ENCODE results near the gene CDKN2AIP. TPM values are rescaled to one million over a fixed set of nuclear protein-coding genes. Genes with fewer than 3 reads are reported as not detected.

The CDKN2AIP gene
- total RNA-seq, 1 experiment from 2014 or later = 13.4 TPM

DNA sequence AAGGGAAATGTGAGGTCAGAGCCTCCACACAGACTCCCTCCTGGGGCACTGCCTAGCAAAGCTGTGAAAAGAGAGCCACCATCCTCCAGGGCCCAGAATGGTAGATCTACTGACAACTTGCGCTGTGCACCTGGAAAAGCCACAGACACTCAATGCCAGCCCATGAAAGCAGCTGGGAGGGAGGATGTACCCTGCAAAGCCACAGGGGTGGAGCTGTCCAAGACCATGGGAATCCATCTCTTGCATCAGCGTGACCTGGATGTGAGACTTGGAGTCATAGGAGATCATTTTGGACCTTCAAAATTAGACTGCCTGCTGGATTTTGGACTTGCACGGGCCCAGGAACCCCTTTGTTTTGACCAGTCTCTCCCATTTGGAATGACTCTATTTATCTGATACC is 22.8 kb downstream of the CDKN2AIP start:
- no peak for DNase-seq (ENCODE audit: unreplicated experiment)
- BruUV-seq (replicated peaks) = no TSS peak
- H3K36me3 Mint-ChIP-seq (ENCODE audit: insufficient read depth, unreplicated experiment) = no peaks in the 10 kb centered on the region
- ChIA-PET CTCF (interaction anchor here (2.3 to 5.8 kb wide), 2 partner anchors 37 to 134 kb away, joined by 10 to 47 read pairs; partner anchors contain the start of gene ING2), POLR2A (no interaction called here)
- TF ChIP-seq CTCF (IDR thresholded peaks at IDR 0.05; ENCODE audit: unreplicated experiment) = no peak
- no peak overlapping the region for H3K4me3 Mint-ChIP-seq (ENCODE audit: unreplicated experiment)
- H3K9me3 Mint-ChIP-seq (ENCODE audit: unreplicated experiment) = no peaks in the 10 kb centered on the region
- intact Hi-C loops (cut with micrococcal nuclease) = no loop called here
- peaks cover 6% of the 10 kb centered on the region for H3K4me1 Mint-ChIP-seq (ENCODE audit: insufficient read depth, unreplicated experiment)
- no peak overlapping the region for H3K27ac Mint-ChIP-seq (ENCODE audit: low read depth, unreplicated experiment)
- no peaks in the 10 kb centered on the region for H3K27me3 Mint-ChIP-seq (ENCODE audit: insufficient read depth, unreplicated experiment)

GRCh38 chr4:183468210-183469095 is 24.0 kb downstream of the CDKN2AIP start:
- H3K27ac Mint-ChIP-seq (ENCODE audit: low read depth, unreplicated experiment) = no peak overlapping the region

GRCh38 chr4:183469285-183469684 is 24.8 kb downstream of the CDKN2AIP start:
- Mint-ChIP-seq H3K4me1 (ENCODE audit: insufficient read depth, unreplicated experiment) (peaks cover 14% of the 10 kb centered on the region), H3K9me3 (ENCODE audit: unreplicated experiment) (no peaks in the 10 kb centered on the region), H3K4me3 (ENCODE audit: unreplicated experiment) (no peak overlapping the region), H3K27me3 (ENCODE audit: insufficient read depth, unreplicated experiment) (no peaks in the 10 kb centered on the region), H3K36me3 (ENCODE audit: insufficient read depth, unreplicated experiment) (no peaks in the 10 kb centered on the region), H3K27ac (ENCODE audit: low read depth, unreplicated experiment) (no peak overlapping the region)
- CTCF ChIA-PET = interaction anchor here (0.6 to 5.8 kb wide), 8 partner anchors 29 to 352 kb away, joined by 3 to 47 read pairs (median 4); partner anchors contain the start of gene ING2
- BruUV-seq (replicated peaks) = no TSS peak
- POLR2A ChIA-PET = interaction anchor here (0.6 to 2.5 kb wide), 5 partner anchors 9 to 137 kb away, joined by 3 to 6 read pairs (median 3); no protein-coding TSS in a partner anchor
- intact Hi-C loops (cut with micrococcal nuclease) = no loop called here
- TF ChIP-seq CTCF (IDR thresholded peaks at IDR 0.05; ENCODE audit: unreplicated experiment) = no peak
- DNase-seq (ENCODE audit: unreplicated experiment) = no peak

More at GRCh38 chr4:183468210-183469095, 24.0 kb downstream of the CDKN2AIP start:
- CTCF ChIA-PET = interaction anchor here (0.6 to 5.8 kb wide), 4 partner anchors 36 to 137 kb away, joined by 3 to 47 read pairs (median 6); partner anchors contain the start of gene ING2
- peaks cover 14% of the 10 kb centered on the region for H3K4me1 Mint-ChIP-seq (ENCODE audit: insufficient read depth, unreplicated experiment)
- POLR2A ChIA-PET = interaction anchor here (0.6 to 2.5 kb wide), 5 partner anchors 9 to 137 kb away, joined by 3 to 6 read pairs (median 3); no protein-coding TSS in a partner anchor
- peak; percentile 31 for DNase-seq (ENCODE audit: unreplicated experiment)
- TF ChIP-seq CTCF (IDR thresholded peaks at IDR 0.05; ENCODE audit: unreplicated experiment) = no peak
- H3K9me3 Mint-ChIP-seq (ENCODE audit: unreplicated experiment) = no peaks in the 10 kb centered on the region
- H3K36me3 Mint-ChIP-seq (ENCODE audit: insufficient read depth, unreplicated experiment) = no peaks in the 10 kb centered on the region
- no TSS peak for BruUV-seq (replicated peaks)
- intact Hi-C loops (cut with micrococcal nuclease) = no loop called here
- no peaks in the 10 kb centered on the region for H3K27me3 Mint-ChIP-seq (ENCODE audit: insufficient read depth, unreplicated experiment)
- H3K4me3 Mint-ChIP-seq (ENCODE audit: unreplicated experiment) = no peak overlapping the region

GRCh38 chr4:183469936-183470335 is 25.5 kb downstream of the CDKN2AIP start:
- peak; percentile 26 for DNase-seq (ENCODE audit: unreplicated experiment)
- Mint-ChIP-seq H3K4me1 (ENCODE audit: insufficient read depth, unreplicated experiment) (peaks cover 14% of the 10 kb centered on the region), H3K27me3 (ENCODE audit: insufficient read depth, unreplicated experiment) (no peaks in the 10 kb centered on the region), H3K36me3 (ENCODE audit: insufficient read depth, unreplicated experiment) (no peaks in the 10 kb centered on the region), H3K27ac (ENCODE audit: low read depth, unreplicated experiment) (no peak overlapping the region), H3K4me3 (ENCODE audit: unreplicated experiment) (no peak overlapping the region), H3K9me3 (ENCODE audit: unreplicated experiment) (no peaks in the 10 kb centered on the region)
- intact Hi-C loops (cut with micrococcal nuclease) = loop anchor here (5.0 to 10.0 kb wide), 2 partner anchors 372 to 785 kb away; no protein-coding TSS in a partner anchor
- BruUV-seq (replicated peaks) = no TSS peak
- ChIA-PET CTCF (interaction anchor here (0.6 to 5.8 kb wide), 7 partner anchors 8 to 1120 kb away, joined by 3 to 47 read pairs (median 4); no protein-coding TSS in a partner anchor), POLR2A (interaction anchor here (0.6 to 2.5 kb wide), 4 partner anchors 10 to 1264 kb away, joined by 3 to 6 read pairs (median 3); no protein-coding TSS in a partner anchor)
- TF ChIP-seq CTCF (IDR thresholded peaks at IDR 0.05; ENCODE audit: unreplicated experiment) = no peak
